NCI-H2196 treated with DMSO at 0.1 percent for 48 hours (cell line): Measurements from ENCODE around the gene TFRC.
"Not testable (repeated sequence)": the region's sequence is repeated elsewhere in the genome, so short reads cannot be mapped to it uniquely, and the experiment has no call there.

Experiments used
- DNase-seq: peaks from one replicate; lab custom pipeline; 2025; ENCODE audit not compliant: unreplicated experiment; lab: John Stamatoyannopoulos, UW

The TFRC gene

DNA sequence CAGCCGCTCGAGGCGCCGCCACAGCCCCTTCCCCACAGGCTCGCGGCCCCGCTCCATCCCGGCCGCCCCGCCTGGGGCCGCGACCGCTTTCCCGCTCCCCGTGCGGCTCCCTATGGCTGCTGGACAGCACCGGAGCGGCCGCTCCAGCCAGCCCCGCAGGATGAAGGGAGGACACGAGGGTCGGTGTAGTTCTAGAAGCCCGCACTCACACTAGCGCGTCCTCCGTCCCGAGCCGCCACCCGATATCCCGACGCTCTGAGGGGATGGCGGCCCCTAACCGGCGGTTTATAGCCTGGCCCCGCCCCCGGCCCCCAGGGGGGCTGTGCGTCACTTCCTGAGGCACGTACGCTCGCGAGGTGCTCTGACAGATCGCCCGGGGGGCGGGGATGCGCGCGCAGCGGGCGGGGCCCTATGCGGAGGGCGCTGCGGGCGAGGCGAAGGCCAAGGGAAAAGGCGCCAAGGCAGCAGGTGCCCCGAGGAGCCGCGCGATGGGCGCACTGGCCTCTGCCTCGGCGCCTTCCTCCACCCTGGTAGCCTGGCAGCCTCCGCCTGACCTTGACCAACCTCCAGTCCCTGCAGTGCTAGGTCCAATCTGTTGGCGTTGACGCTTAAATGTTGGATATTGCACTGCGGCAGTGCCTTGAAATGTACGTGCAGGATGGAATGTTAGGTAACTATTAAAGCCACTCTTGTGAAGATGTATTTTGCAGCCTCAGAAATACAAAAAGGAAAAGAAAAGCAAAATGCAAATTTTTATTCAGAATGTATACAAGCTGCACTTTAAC lies at the start of gene TFRC:
Gene TFRC, minus strand, starts transcription at position 257 of the 785 bp plus-strand sequence. CDS start 4,991 bp downstream, outside the sequence.
- peak; percentile 99 for DNase-seq

- DNase-seq: no peak
These were observed 46.4 kb upstream of the TFRC start for GRCh38 chr3:196128172-196128843.

- DNase-seq: no peak
These were observed 45.6 kb upstream of the TFRC start for GRCh38 chr3:196127308-196128040.

GRCh38 chr3:196124608-196125007 lies 42.7 kb upstream of the TFRC start:
- DNase-seq: no peak

DNA sequence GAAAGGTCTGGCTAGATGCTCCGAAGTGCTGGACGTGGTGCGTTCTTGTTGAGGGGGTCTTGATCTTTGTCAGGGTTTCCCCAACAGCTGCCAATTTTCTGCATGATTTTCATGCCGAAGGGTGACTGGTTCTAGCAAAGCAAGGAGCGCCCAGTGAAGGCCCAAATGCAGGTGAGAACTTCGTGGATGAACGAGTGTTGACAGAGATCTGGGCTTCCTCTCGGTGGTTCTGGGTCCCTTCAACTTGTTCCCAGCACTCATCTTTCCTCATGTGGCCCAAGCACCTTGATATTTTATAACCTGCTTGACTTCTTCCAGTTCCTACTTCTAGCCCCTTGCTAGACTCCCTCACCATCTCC lies 40.8 kb upstream of the TFRC start:
- no peak for DNase-seq

DNA sequence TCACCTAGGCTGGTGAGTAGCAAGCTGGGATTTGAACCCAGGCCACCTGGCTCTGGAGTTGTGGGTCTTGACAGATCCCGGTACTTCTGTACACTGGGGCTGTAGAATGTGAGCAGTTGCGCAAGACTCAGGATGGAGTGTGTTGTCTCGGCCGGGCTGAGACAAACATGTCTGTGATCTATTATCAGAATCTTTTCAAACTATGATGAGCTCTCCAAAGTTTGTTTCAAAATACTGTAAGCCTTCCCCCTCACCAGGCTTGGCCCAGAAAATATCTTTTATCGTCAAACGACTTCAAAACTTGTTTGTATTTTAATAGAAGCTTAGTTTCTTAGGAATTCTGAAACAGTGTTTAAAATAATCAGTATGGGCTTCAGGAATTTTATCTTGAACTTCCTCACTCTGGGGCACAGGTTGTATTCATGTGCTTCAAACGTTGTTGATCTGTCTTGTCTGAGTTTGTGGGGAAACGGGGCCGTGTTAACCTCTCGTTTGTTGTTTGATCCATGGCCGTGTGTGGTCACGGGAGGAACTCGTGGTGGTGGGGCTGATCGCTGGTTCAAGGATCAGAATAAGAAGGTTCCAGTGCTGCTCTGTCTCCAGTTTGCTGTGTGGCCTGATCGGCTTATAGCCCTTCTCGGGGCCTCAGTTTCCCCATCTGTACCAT lies 40.3 kb upstream of the TFRC start:
- DNase-seq: no peak

- no peak for DNase-seq
These were observed 39.2 kb upstream of the TFRC start for GRCh38 chr3:196121066-196121465.

- DNase-seq: no peak
These were observed 38.5 kb upstream of the TFRC start for GRCh38 chr3:196120291-196120951.

- no peak for DNase-seq
These were observed 35.9 kb upstream of the TFRC start for GRCh38 chr3:196117809-196118208.

DNA sequence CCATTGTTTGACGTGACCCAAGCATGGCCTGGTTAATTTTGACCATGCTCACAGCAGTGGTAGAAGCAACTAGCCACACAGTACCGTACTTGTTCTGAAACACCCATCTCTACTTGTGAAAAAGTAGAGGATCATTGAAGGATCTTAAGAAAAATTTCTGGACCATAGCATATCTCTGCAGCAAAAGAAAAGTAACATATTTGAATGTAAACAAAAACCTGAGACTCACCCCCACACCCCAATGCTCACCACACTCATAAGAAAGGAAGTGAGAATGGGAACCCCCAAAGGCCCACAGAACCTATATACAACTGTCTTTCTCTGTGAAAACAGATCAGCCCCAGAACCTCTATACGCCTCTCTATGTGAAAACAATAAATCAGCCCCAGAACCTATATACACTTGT lies 33.8 kb upstream of the TFRC start:
- no peak for DNase-seq

DNA sequence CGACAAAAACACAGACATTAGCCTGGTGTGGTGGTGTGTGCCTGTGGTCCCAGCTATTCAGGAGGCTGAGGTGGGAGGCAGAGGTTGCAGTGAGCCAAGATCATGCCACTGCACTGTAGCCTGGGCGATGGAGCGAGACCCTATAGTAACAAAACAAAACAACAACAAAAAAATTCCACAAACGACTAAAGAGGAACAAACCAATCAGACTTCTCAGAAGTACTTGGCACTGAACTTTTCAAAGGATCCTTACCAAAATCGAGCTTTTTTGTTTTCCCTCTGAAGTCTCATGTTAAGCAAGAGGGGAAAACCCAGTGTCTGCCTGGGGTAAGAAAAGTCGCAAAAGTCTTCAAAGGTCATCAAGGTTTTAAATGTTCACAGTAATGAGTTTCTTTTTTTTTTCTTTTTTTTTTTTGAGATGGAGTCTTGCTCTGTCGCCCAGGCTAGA lies 30.1 kb upstream of the TFRC start:
- no peak for DNase-seq

DNA sequence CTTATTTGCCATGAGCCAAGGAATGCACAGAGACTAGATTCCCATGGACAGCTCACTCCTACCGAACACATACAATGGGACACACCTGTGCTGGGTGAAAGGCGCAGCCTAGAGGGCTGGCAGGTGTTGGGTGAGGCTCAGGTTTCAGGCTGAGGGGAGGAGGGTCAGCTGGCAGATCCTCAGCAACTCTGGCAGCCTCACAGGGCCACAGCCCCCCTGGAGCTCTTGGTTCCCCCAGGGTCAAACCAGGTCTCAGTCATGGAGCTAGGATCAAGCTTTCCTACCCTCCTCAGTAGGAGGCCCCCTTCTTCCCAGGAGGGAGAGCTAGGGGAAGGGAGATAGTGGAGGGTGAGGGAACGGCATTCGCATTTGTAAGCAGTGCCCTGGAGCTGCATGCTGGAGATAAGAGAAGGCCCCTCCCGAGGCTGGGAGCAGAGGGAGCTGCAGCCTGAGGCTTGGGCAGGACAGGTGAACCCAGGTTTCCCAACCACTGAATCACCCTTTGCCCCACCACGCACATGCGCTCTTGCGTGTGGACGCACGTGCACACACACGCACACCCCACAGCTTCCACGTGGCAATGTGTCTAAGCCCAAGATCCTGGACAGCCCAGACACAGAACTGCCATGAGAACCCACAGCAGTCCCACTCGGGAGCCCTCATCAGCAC lies 26.3 kb upstream of the TFRC start:
- DNase-seq: peak; percentile 43

DNA sequence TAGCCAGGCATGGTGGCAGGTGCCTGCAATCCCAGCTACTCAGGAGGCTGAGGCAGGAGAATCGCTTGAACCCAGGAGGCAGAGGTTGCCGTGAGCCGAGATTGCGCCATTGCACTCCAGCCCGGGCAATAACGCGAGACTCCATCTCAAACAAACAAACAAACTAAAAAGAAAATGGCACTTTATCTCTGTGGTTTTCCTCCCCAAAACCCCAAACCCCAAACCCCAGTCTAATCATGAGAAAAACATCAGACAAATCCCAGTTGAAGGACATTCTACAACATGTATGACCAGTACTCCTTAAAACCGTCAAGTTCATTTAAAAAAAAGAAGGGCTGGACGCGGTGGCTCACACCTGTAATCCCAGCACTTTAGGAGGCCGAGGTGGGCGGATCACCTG lies 22.8 kb upstream of the TFRC start:
- DNase-seq: not testable (repeated sequence)

DNA sequence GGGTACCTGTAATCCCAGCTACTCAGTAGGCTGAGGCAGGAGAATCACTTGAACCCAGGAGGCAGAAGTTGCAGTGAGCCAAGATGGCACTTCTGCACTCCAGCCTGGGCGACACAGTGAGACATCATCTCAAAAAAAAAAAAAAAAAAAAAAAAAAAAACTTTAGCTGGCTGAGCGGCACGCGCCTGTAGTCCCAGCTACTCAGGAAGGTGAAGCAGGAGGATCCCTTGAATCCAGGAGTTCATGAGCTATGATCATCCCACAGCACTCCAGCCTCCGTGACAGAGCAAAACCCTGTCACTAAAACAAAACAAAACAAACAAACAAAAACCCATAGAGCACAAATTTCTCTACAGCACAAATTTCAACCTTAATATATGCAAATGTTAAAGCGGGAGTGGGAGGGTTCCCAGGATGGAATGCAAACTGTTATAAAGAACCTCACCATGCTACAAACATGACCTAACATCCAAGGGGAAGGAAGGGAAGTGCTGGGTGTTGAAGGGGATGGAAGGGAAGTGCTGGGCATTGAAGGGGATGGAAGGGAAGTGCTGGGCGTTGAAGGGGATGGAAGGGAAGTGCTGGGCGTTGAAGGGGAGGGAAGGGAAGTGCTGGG lies 16.6 kb upstream of the TFRC start:
- not testable (repeated sequence) for DNase-seq

GRCh38 chr3:196097373-196098154 lies 15.7 kb upstream of the TFRC start:
- DNase-seq: no peak

DNA sequence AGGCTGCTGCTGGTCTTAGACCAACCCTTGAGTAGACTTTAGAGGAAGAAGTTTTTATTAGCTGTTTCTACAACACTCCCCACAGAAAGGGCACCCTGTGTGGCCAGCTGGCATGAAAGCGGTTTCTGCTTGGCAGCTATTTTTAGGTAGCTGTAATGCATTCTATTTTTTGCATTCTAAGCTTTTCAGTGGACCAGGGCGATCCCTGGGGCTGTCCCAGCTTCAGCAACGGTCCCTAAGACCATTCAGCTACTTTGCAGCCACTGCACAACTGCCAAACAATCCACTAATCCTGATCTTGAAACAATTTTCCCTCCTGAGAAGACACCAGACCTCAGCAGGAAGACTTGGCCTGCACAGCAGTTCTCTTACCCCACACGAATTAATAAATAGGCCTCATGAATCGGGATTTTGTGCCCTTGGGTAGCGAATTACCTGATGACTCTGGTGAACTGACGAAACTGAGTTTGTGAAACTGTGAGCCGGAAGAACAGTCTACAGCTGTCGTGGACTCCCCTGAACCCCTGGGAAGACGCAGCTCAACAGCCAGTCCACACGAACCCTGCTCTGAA lies 14.6 kb upstream of the TFRC start:
- DNase-seq: no peak

DNA sequence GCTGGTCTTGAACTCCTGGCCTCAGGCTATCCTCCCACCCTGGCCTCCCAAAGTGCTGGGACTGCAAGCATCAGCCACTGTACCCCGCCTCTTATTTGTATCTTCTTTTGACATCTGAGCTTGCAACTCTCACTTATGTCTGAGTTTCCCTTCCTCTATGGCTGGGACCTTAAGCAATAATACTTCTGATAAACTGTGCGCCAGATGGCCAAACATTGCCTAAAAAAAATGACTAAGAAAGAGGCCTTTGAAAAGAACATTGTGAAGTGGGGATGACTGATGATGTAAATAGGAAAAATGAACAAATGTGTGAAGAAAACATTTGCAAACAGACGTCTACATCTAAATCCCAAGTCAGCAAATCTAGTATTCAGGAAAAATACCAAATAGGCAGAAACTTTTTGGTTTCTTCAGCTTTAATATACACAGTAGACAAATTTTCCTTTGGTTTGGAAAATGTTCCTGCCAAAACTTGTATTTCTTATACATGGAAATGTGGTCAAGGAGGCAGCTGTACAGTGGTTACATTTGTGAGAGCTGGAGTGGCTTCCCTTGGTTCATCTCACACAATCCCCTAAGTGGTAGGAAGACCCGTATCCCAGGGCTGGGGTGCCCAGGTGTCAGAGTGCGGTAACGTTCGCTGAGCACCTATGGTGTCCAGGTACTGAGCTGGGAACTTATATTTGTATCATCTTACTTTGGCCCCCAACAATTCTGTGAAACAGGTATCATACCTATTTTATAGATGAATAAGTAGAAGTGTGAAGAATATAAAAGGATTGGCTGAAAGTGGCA lies 11.6 kb upstream of the TFRC start:
- DNase-seq: no peak

DNA sequence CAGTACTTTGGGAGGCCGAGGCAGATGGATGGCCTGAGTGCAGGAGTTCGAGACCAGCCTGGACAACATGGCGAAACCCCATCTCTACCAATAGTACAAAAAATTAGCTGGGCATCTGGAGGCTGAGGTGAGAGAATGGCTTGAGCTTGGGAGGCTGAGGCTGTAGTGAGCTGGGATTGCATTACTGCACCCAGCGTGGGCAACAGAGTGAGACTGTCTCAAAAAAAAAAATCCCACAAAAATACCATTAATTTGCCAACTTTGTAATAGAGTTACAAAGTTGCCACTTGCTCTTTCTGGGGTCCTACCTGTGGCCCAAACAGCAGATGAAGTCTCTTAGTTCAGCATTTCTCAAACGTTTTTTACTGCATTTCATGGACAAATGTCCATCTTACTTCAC lies 6.0 kb upstream of the TFRC start:
- no peak for DNase-seq
